Epithelial cell of esophagus (primary cell): ENCODE measurements around the gene NEUROG3.

Experiments
- DNase-seq: peaks from one replicate; pipeline ENCODE4 v3.0.0; 2010; ENCODE audit warnings: low read depth
- H3K4me3 ChIP-seq: 2 replicates; pipeline ENCODE4 v1.5.1; 2011; ENCODE audit warnings: mild to moderate bottlenecking, low read length, control low read depth
- CTCF ChIP-seq: IDR thresholded peaks from 2 replicates; pipeline ENCODE4 v1.5.1; 2011; ENCODE audit warnings: low read depth, mild to moderate bottlenecking, low read length, control low read depth, inconsistent platforms; ENCODE audit not compliant: insufficient read depth; ENCODE audit errors: missing control alignments

Gene NEUROG3

GRCh38 chr10:69571618-69572158 lies 1.5 kb downstream of the NEUROG3 start:
- TF ChIP-seq CTCF, result no peak
- DNase-seq, result no peak
- no peak overlapping the region for H3K4me3 ChIP-seq

GRCh38 chr10:69570050-69570816 lies 3.0 kb downstream of the NEUROG3 start:
- no peak overlapping the region for H3K4me3 ChIP-seq
- DNase-seq, result no peak
- TF ChIP-seq CTCF, result no peak

GRCh38 chr10:69569396-69569934 lies 3.8 kb downstream of the NEUROG3 start:
- DNase-seq, result no peak
- no peak overlapping the region for H3K4me3 ChIP-seq
- TF ChIP-seq CTCF, result no peak

GRCh38 chr10:69568472-69569395 lies 4.5 kb downstream of the NEUROG3 start:
- no peak overlapping the region for H3K4me3 ChIP-seq
- no peak for DNase-seq
- TF ChIP-seq CTCF, result no peak

GRCh38 chr10:69567920-69568319 lies 5.3 kb downstream of the NEUROG3 start:
- TF ChIP-seq CTCF, result no peak
- DNase-seq, result peak; percentile 71
- H3K4me3 ChIP-seq, result no peak overlapping the region

GRCh38 chr10:69562731-69563254 lies 10.4 kb downstream of the NEUROG3 start:
- no peak for DNase-seq
- no peak overlapping the region for H3K4me3 ChIP-seq
- no peak for TF ChIP-seq CTCF
